Measurements from ENCODE around the gene SLC38A2. TPM values are rescaled to one million over a fixed set of nuclear protein-coding genes. Genes with fewer than 3 reads are reported as not detected.

SLC38A2 gene
- total and polyA plus RNA-seq, 2 donors (not counting 1 experiment from before 2014, with no cell fraction given) = 61.6 to 202 TPM

DNA sequence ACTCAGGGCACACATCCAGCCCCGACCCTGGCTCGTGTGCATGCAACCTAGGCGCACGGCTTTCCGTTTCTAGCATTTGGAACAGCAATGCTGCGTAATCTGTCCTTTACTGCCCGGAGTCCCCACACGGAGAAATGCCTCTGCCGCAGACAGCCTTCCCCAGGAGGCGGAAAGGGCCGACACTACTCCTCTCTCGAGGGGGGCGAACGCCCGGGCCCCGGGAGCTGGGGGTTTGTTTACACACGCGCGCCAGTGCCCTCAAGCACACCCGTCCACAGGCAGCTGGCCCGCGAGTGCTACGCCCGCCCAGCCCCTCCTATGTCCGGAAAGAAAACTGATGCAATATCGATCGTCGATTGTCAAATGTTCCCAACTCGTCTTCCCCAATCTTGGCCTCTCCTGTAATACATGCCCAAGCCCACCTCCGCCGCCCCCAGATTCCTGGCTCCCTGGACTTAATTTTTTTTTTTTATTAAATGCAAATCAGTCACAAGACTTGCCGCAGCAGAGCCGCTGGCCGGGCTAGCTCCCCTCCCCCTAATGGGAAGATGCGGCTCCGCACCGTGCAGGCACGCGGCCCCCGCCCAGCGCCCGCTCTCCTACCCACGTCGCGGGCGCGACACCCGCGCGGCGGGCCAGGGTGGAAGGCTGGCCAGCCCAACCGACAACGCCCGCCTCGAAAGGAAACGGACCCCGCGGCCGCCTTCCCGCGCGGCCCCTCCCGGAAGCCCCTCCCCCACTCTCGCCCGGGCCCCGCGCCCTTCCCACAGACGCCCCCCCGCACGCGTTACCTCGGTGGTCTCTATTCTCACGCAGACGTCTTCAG lies 642 bp downstream of the SLC38A2 start:
- Histone ChIP-seq H3K4me3 (ENCODE audit: control extremely low read depth in 1 of 5, extremely low read depth in 1 of 5, insufficient read depth in 1 of 5, low read depth in 2 of 5, low read length in 4 of 5) (peak overlapping the region; percentile 80 to 99 (median 90)), H3K27me3 (replicated peaks in 1 of 4; ENCODE audit: control extremely low read depth in 1 of 4, control insufficient read depth in 3 of 4, insufficient read depth in 4 of 4, low read length in 3 of 4) (no peaks in the 10 kb centered on the region), H4K20me1 (ENCODE audit: control insufficient read depth, insufficient read depth, low read length, poor library complexity, severe bottlenecking) (peaks cover 53% of the 10 kb centered on the region), H3K79me2 (ENCODE audit: control insufficient read depth, insufficient read depth, low read length) (peaks cover 53% of the 10 kb centered on the region), H3K36me3 (replicated peaks in 1 of 2; ENCODE audit: control extremely low read depth in 1 of 2, control insufficient read depth in 1 of 2, extremely low read depth in 1 of 2, insufficient read depth in 2 of 2, low read length in 1 of 2) (peaks cover 3 to 41% of the 10 kb centered on the region in 2 experiments), H3K4me1 (ENCODE audit: control insufficient read depth in 2 of 2, insufficient read depth in 2 of 2, low read length in 2 of 2) (peaks cover 41 to 45% of the 10 kb centered on the region in 2 donors), H3K4me2 (replicated peaks; ENCODE audit: low read depth, low read length, poor library complexity, severe bottlenecking) (peak overlapping the region; percentile 76), H2AFZ (ENCODE audit: insufficient read depth, low read depth, low read length, poor library complexity, severe bottlenecking) (peak overlapping the region; percentile 35), H3K9ac (ENCODE audit: low read length) (peak overlapping the region; percentile 89), H3K9me3 (ENCODE audit: control extremely low read depth in 1 of 3, control insufficient read depth in 2 of 3, insufficient read depth in 1 of 3, low read length in 2 of 3) (no peaks in the 10 kb centered on the region), H3K27ac (ENCODE audit: low read length in 2 of 2) (peak overlapping the region; percentile 90 to 91)
- ChIA-PET POLR2A (interaction anchor here (0.8 to 2.6 kb wide), 6 partner anchors 12 to 381 kb away, joined by 3 to 26 read pairs (median 5); partner anchors contain the start of genes SCAF11 and SLC38A1), CTCF (interaction anchor here (0.6 to 3.2 kb wide), 8 partner anchors 12 to 995 kb away, joined by 3 to 12 read pairs (median 4); no protein-coding TSS in a partner anchor)
- ATAC-seq (ENCODE audit: low read depth) = peak; percentile 31
- intact Hi-C loops (cut with micrococcal nuclease) = loop anchor here (1.0 to 5.0 kb wide), 13 partner anchors 11 to 1441 kb away; partner anchors contain the start of genes ARID2, RPAP3, SCAF11 and SLC38A1
- WGBS (ENCODE audit: insufficient coverage) = under 1% methylated on average over 70 of the region's 74 CpGs
- Mint-ChIP-seq H3K9me3 (ENCODE audit: insufficient read depth) (no peaks in the 10 kb centered on the region), H3K27ac (peak overlapping the region; percentile 99), H3K4me3 (peak overlapping the region; percentile 98), H3K4me1 (peaks cover 52% of the 10 kb centered on the region), H3K27me3 (no peaks in the 10 kb centered on the region)
- peak; percentile 80 for DNase-seq
- TF ChIP-seq EZH2 (IDR thresholded peaks at IDR 0.05; ENCODE audit: borderline replicate concordance, insufficient read depth, low read depth, low read length, poor library complexity, severe bottlenecking) = no peak
- TF ChIP-seq, protein P1, sequence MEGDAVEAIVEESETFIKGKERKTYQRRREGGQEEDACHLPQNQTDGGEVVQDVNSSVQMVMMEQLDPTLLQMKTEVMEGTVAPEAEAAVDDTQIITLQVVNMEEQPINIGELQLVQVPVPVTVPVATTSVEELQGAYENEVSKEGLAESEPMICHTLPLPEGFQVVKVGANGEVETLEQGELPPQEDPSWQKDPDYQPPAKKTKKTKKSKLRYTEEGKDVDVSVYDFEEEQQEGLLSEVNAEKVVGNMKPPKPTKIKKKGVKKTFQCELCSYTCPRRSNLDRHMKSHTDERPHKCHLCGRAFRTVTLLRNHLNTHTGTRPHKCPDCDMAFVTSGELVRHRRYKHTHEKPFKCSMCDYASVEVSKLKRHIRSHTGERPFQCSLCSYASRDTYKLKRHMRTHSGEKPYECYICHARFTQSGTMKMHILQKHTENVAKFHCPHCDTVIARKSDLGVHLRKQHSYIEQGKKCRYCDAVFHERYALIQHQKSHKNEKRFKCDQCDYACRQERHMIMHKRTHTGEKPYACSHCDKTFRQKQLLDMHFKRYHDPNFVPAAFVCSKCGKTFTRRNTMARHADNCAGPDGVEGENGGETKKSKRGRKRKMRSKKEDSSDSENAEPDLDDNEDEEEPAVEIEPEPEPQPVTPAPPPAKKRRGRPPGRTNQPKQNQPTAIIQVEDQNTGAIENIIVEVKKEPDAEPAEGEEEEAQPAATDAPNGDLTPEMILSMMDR (IDR thresholded peaks at IDR 0.05) = no peak
